ENCODE measurements around the gene FOXP1. TPM values are rescaled to one million over a fixed set of nuclear protein-coding genes. Genes with fewer than 3 reads are reported as not detected.
A peak's percentile ranks its signal among the peaks of the same experiment; 100 is the strongest.

FOXP1 gene
- total and polyA plus RNA-seq, 9 of the 15 experiments (the other 6 are each of a cell fraction or from before 2014, with no cell fraction given): 7.7 to 34.5 (median 13.7) TPM

DNA sequence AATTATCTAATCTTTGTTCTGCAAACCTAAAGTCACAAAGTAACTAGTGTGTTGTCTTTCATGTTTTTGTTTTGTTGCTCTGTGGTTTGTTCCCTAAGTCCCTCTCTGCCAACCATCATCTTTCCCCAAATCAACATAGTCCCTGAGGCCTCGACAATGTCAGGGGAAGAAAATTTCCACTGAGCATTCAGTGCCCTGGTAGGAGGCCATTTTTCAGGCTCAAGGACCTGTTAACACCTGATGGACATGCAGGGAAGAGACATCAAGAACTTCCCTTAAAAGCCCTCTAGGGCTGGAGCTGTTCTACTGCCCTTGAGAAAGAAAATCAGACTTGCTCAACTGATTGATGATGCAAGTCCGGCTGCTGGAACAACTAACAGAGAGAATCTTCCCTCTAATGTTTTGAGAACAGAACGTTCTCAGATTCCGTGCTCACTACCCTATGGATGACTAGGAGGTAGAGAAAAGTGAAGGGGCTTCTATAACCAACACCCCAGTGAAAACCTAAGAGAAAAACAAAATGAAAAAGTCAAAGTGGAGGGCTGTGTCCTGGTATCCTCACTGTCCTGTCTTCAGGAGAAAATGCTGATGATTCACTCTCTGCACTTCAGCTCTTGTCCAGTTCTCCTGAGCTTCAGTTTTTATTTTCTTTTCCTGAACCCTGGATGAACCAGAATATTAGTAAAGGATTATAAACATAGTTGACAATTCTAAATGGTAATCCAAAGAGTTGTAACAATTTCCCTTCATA lies 373.1 kb downstream of the FOXP1 start (continued):
- TF ChIP-seq, protein P1, sequence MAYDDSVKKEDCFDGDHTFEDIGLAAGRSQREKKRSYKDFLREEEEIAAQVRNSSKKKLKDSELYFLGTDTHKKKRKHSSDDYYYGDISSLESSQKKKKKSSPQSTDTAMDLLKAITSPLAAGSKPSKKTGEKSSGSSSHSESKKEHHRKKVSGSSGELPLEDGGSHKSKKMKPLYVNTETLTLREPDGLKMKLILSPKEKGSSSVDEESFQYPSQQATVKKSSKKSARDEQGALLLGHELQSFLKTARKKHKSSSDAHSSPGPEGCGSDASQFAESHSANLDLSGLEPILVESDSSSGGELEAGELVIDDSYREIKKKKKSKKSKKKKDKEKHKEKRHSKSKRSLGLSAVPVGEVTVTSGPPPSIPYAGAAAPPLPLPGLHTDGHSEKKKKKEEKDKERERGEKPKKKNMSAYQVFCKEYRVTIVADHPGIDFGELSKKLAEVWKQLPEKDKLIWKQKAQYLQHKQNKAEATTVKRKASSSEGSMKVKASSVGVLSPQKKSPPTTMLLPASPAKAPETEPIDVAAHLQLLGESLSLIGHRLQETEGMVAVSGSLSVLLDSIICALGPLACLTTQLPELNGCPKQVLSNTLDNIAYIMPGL (CRISPR knock-in tag; IDR thresholded peaks at IDR 0.05): no peak
- no peak for TF ChIP-seq JUN (IDR thresholded peaks at IDR 0.05; ENCODE audit: borderline replicate concordance, low read depth, low read length)
- TF ChIP-seq JUN (CRISPR knock-in tag; IDR thresholded peaks at IDR 0.05; ENCODE audit: borderline replicate concordance): no peak
- no peak for TF ChIP-seq TRIM24 (IDR thresholded peaks at IDR 0.05)
- TF ChIP-seq CEBPB (tag; IDR thresholded peaks at IDR 0.05): peak; percentile 79
- TF ChIP-seq, protein P2, sequence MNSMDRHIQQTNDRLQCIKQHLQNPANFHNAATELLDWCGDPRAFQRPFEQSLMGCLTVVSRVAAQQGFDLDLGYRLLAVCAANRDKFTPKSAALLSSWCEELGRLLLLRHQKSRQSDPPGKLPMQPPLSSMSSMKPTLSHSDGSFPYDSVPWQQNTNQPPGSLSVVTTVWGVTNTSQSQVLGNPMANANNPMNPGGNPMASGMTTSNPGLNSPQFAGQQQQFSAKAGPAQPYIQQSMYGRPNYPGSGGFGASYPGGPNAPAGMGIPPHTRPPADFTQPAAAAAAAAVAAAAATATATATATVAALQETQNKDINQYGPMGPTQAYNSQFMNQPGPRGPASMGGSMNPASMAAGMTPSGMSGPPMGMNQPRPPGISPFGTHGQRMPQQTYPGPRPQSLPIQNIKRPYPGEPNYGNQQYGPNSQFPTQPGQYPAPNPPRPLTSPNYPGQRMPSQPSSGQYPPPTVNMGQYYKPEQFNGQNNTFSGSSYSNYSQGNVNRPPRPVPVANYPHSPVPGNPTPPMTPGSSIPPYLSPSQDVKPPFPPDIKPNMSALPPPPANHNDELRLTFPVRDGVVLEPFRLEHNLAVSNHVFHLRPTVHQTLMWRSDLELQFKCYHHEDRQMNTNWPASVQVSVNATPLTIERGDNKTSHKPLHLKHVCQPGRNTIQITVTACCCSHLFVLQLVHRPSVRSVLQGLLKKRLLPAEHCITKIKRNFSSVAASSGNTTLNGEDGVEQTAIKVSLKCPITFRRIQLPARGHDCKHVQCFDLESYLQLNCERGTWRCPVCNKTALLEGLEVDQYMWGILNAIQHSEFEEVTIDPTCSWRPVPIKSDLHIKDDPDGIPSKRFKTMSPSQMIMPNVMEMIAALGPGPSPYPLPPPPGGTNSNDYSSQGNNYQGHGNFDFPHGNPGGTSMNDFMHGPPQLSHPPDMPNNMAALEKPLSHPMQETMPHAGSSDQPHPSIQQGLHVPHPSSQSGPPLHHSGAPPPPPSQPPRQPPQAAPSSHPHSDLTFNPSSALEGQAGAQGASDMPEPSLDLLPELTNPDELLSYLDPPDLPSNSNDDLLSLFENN (IDR thresholded peaks at IDR 0.05; ENCODE audit: low read depth in 2 of 2, low read length in 2 of 2): no peak
- TF ChIP-seq EP300 (IDR thresholded peaks at IDR 0.05; ENCODE audit: low read length): no peak
- TF ChIP-seq, protein P3, sequence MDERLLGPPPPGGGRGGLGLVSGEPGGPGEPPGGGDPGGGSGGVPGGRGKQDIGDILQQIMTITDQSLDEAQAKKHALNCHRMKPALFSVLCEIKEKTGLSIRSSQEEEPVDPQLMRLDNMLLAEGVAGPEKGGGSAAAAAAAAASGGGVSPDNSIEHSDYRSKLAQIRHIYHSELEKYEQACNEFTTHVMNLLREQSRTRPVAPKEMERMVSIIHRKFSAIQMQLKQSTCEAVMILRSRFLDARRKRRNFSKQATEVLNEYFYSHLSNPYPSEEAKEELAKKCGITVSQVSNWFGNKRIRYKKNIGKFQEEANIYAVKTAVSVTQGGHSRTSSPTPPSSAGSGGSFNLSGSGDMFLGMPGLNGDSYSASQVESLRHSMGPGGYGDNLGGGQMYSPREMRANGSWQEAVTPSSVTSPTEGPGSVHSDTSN (CRISPR knock-in tag; IDR thresholded peaks at IDR 0.05; ENCODE audit: low read depth): no peak
- TF ChIP-seq, protein P3 (tag; conservative IDR thresholded peaks at IDR 0.05; ENCODE audit: low read depth): peak; percentile 62; the same call in 1 of the 2 replicates
- TF ChIP-seq SMARCA4 (IDR thresholded peaks at IDR 0.05): no peak
- no peak for TF ChIP-seq ZNF696 (CRISPR knock-in tag; conservative IDR thresholded peaks at IDR 0.05)
- 0 out of 2 replicates have a peak, but pooled peaks have one; percentile 37 for TF ChIP-seq ZNF316 (IDR thresholded peaks at IDR 0.05)
- no peak for TF ChIP-seq ZNF583 (CRISPR knock-in tag; IDR thresholded peaks at IDR 0.05)
- TF ChIP-seq C11orf30 (IDR thresholded peaks at IDR 0.05; ENCODE audit: low read depth): peak; percentile 21; the same call in 1 of the 2 replicates
- TF ChIP-seq, protein P4, sequence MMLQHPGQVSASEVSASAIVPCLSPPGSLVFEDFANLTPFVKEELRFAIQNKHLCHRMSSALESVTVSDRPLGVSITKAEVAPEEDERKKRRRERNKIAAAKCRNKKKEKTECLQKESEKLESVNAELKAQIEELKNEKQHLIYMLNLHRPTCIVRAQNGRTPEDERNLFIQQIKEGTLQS (IDR thresholded peaks at IDR 0.05): peak; percentile 88
- TF ChIP-seq, protein P4 (CRISPR knock-in tag; conservative IDR thresholded peaks at IDR 0.05): 0 out of 2 replicates have a peak, but pooled peaks have one; percentile 43
- no peak for TF ChIP-seq TCFL5 (CRISPR knock-in tag; conservative IDR thresholded peaks at IDR 0.05)
- no peak for TF ChIP-seq GABPB1 (CRISPR knock-in tag; IDR thresholded peaks at IDR 0.05)
- TF ChIP-seq ILF3 (IDR thresholded peaks at IDR 0.05; ENCODE audit: borderline replicate concordance): no peak
